NCI-H2196 (cell line): Measurements from ENCODE around the gene LYRM4.
"Not testable (repeated sequence)": the region's sequence is repeated elsewhere in the genome, so short reads cannot be mapped to it uniquely, and the experiment has no call there.

ENCODE experiments used
- DNase-seq: peaks from one replicate; lab custom pipeline; 2025; ENCODE audit not compliant: unreplicated experiment; lab: John Stamatoyannopoulos, UW

Gene LYRM4

DNA sequence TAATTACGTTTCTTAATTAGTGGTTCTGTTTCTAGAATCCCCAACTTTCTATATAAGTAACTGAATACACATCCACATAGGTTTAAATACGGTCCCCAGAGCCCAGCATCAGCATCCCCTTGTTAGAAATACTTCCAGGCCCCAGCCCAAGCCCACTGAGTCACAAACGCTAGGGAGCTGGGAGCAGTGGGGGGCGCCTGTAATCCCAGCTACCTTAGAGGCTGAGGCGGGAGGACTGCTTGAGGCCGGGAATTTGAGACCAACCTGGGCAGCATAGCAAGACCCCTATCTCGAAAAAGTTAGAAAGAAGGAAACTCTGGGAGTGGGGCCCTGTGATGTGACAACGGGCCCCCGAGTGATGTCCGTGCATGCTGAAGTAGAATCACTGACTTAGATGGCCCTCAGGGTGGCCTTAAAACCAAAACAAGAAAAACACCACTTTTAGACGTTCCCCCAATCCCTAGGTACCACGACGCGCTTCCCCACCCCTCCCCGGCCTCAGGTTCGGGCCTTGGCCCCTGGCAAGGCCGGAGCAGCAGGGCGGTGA lies 176.9 kb downstream of the LYRM4 start:
- no peak for DNase-seq

DNA sequence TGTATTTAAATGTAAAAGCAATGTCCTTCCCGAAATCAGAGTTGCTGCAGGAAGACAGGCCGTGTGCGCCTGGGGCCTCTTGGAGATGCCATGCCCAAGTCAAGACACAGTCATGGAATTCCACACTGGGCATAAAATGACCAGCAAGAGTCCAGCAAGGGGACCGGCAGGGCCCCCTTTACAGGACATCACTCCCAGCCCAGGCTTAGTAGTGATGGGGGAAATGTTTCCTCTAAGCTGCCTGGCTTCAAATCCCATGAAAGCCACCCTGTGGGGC lies 177.5 kb downstream of the LYRM4 start:
- no peak for DNase-seq

GRCh38 chr6:5082487-5083306 lies 178.1 kb downstream of the LYRM4 start:
- DNase-seq = no peak

GRCh38 chr6:5081955-5082354 lies 178.8 kb downstream of the LYRM4 start:
- no peak for DNase-seq

DNA sequence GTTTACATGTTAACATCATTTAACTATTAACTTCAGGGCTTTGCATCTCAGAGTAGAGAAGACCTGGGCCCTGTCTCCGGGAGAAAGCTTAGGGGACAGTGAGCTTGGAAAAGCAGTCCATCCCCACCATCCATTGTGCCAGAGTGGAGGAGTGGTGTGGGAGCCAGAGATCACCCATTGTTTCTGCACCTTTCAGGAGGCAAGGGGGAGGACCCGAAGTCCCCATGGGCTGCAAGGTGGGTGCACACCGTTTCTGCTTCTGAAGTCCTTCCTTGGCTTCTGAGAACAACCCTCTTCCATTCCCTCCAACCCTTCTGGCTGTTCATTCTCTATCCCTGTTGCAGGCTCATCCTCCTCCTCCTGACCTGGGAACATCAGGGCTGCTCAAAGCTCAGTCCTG lies 179.6 kb downstream of the LYRM4 start:
- no peak for DNase-seq

DNA sequence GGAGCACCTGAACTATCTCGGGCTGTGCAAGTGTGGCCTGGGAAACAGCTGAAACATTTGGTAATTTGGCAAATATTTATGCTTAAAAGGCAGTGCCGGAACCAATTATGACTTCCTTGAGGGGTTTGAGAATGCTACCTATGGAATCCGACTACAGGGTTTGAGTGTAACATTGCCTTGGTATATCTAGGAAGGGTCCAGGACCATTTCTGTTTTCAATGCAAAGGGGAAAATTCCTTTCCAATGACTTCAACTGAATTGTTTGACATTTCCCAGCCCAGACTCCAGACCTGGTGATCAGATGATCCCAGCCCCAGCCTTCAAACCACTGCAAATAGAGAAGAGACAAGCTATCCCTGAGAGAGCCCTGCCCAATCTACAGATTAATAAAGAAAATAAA lies 180.2 kb downstream of the LYRM4 start:
- DNase-seq = no peak

GRCh38 chr6:5079692-5080091 lies 181.1 kb downstream of the LYRM4 start:
- no peak for DNase-seq

- DNase-seq = no peak
Observed at GRCh38 chr6:5078121-5078669, 182.6 kb downstream of the LYRM4 start.

GRCh38 chr6:5076931-5077330 lies 183.8 kb downstream of the LYRM4 start:
- DNase-seq = no peak

DNA sequence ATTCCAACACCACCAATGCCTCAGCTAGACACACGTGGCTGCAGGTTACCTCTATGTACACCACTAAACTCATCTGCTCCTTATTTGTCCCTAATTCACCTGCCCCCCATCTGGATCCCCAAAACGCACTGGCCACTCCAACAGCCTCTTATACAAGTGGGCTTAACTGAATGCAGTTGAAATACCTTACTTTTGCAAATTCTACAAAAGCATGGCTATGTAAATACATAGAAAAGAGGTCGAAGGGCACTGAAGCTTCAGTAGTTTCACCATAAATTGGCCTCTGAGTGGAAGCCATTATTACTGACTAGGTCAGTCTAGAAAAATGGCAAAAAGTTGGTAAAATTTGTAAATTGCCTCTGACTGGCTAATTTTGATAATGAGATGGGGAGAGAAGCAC lies 186.8 kb downstream of the LYRM4 start:
- no peak for DNase-seq

GRCh38 chr6:5072440-5072839 lies 188.3 kb downstream of the LYRM4 start:
- no peak for DNase-seq

DNA sequence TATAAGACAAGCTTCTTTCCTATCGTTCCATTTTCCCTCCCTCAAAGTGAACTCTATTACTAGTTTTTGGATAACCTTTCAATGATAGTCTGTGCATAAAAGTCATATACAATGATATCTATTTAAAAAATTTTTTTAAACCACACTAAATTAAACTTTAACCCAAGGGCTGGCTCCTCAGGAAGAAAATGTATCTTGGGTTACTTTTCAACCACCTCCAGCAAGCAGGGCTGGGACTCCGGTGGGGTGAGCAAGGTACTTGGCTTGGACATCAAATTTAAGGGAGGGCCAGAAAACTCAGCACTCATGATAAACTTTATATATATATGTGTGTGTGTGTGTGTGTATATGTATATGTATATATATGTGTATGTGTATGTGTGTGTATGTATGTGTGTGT lies 189.5 kb downstream of the LYRM4 start:
- no peak for DNase-seq

DNA sequence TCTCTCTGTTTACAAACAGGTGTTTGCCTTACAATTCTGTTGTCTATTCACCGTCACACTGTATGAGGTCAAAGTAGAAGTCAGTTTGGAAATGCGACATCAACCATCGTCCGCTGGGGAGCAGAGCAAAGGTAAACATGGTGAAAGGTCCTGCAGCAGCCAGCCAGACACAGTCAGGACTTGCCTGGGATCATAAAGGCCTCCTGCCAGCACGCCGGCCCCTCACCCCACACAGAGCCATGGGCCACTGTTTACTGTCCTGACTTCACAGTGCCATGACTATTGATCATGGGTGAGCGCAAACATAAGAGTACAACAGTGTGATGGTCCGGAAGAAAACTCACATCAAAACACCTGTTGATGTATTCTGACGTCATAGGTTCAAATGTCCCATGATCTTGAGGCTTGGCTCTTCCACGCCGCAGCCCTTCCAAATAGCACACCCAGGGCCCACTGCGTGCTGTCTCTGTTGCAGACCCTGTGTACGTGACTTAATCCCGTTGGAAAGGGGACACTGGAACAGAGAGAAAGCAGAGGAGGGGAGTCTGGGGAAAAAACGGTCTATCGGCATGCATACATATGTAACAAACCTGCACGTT lies 192.5 kb downstream of the LYRM4 start:
- no peak for DNase-seq

DNA sequence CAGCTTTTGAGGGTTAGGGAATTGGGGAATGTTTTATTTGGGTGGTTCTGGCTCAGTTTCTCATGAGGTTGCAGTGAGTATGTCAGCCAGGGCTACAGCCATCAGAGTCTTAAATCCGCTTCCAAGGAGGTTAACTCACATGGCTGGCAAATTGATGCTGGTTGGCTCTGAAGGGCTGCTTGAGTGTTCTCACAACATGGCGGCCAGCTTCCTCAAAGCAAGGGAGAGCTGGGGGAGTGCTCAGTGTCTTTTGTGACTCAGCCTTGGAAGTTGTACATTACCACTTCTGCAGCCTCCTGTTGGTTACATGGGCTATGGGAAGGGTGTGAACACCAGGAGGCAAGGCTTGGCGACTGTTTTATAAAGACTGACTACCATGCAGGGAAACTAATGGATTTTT lies 193.4 kb downstream of the LYRM4 start:
- DNase-seq = no peak

DNA sequence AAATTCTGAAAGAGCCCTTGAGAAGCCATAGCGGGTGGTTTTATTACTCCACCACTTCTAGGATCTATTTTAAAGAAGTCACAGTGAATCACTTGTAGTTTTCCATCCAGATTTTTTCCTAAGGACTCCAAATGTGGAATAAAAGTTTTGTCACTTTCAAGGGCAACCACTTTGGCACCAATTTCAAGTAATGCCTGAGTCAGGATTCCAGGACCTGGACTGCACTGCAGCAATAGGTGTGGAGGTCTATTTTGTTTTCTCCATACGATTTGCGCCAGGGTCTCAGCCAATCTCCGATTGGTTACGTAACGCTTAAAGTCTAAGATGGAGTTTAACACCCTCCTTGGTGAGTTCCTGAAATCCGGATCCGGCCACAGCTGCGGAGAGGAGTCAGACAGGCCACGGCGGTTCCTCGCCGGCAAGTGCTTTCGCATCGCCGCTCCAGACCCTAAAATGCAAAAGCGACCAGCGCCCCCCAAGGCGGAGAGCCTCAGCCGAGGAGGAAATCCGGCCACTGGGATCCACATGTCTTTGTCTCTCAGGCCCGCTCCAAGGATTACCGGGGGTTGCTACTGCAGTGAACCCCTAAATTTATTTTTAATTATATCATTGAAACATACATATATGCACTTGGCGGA lies 194.2 kb downstream of the LYRM4 start:
- no peak for DNase-seq

GRCh38 chr6:5063617-5064016 lies 197.1 kb downstream of the LYRM4 start:
- DNase-seq = no peak

DNA sequence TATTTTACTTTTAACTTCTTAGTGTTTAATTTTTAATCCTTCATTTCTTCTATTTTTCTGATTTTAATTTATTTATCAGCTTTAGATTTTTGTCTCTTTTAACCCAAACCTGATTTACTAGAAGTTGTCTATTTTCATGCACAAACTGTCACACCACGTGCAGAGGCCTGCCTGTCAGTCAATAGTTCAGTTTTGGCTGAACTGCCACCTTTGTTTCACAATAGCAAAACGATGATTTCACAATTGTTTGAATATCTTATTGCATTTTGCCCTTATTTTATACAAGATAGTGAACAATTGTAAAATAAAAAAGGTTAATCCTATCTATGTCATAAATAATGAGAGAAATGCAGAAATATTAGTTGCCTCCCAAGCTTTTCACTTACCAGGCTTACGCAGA lies 199.6 kb downstream of the LYRM4 start:
- DNase-seq = no peak

DNA sequence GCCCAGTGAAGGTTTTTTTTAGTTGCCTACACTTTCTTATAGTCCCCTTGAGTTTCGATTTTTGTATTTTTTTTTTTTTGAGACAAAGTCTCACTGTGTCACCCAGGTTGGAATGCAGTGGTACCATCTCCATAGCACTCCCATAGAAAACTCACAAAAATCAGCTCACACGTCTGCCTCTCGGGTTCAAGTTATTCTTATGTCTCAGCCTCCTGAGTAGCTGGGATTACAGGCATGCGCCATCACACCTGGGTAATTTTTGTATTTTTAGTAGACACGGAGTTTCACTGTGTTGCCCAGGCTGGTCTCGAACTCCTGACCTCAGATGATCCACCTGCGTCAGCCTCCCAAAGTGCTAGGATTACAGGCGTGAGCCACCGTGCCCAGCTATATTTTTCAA lies 200.3 kb downstream of the LYRM4 start:
- not testable (repeated sequence) for DNase-seq

GRCh38 chr6:5059036-5059896 lies 201.5 kb downstream of the LYRM4 start:
- no peak for DNase-seq
